Glutamatergic neuron (in vitro differentiated cells): ENCODE data around the gene HPN. TPM values are rescaled to one million over a fixed set of nuclear protein-coding genes. Genes with fewer than 3 reads are reported as not detected.

Experiments used
- DNase-seq: peaks from one replicate; pipeline ENCODE4 v3.0.0; 2022
- H3K27ac Mint-ChIP-seq: one replicate; pipeline ENCODE4 v1.8.0; 2020; ENCODE audit warnings: mild to moderate bottlenecking, mixed read lengths, inconsistent platforms; ENCODE audit not compliant: unreplicated experiment
- H3K27me3 Mint-ChIP-seq: one replicate; pipeline ENCODE4 v1.8.0; 2020; ENCODE audit warnings: mild to moderate bottlenecking, moderate library complexity, mixed read lengths, inconsistent platforms; ENCODE audit not compliant: unreplicated experiment
- H3K36me3 Mint-ChIP-seq: one replicate; pipeline ENCODE4 v1.8.0; 2020; ENCODE audit warnings: mild to moderate bottlenecking, mixed read lengths, inconsistent platforms; ENCODE audit not compliant: unreplicated experiment
- H3K4me1 Mint-ChIP-seq: one replicate; pipeline ENCODE4 v1.8.0; 2020; ENCODE audit warnings: mild to moderate bottlenecking, low read depth, mixed read lengths, inconsistent platforms; ENCODE audit not compliant: unreplicated experiment
- H3K4me3 Mint-ChIP-seq: one replicate; pipeline ENCODE4 v1.8.0; 2020; ENCODE audit warnings: mild to moderate bottlenecking, mixed read lengths, inconsistent platforms; ENCODE audit not compliant: unreplicated experiment
- H3K9me3 Mint-ChIP-seq: one replicate; pipeline ENCODE4 v1.8.0; 2020; ENCODE audit warnings: mild to moderate bottlenecking, moderate library complexity, mixed read lengths, inconsistent platforms; ENCODE audit not compliant: unreplicated experiment
- total RNA-seq: library from RNA; stranded (reverse); fragmentation: NEBNext Ultra II Directional; extraction: Animal tissue kit (Norgen Biotek cat#: 25700); gene quantifications from one replicate; pipeline ENCODE4 v1.2.1, GENCODE V29; 2021; ENCODE audit not compliant: unreplicated experiment
- TF ChIP-seq, protein P1 (sequence below): fragments of 200-600 bp; sonication (generic); IDR thresholded peaks from one replicate; pipeline ENCODE4 v1.5.0; 2021; ENCODE audit not compliant: partially characterized antibody, unreplicated experiment

HPN gene
- total RNA-seq, 1 donor from 2014 or later: 0.29 TPM

DNA sequence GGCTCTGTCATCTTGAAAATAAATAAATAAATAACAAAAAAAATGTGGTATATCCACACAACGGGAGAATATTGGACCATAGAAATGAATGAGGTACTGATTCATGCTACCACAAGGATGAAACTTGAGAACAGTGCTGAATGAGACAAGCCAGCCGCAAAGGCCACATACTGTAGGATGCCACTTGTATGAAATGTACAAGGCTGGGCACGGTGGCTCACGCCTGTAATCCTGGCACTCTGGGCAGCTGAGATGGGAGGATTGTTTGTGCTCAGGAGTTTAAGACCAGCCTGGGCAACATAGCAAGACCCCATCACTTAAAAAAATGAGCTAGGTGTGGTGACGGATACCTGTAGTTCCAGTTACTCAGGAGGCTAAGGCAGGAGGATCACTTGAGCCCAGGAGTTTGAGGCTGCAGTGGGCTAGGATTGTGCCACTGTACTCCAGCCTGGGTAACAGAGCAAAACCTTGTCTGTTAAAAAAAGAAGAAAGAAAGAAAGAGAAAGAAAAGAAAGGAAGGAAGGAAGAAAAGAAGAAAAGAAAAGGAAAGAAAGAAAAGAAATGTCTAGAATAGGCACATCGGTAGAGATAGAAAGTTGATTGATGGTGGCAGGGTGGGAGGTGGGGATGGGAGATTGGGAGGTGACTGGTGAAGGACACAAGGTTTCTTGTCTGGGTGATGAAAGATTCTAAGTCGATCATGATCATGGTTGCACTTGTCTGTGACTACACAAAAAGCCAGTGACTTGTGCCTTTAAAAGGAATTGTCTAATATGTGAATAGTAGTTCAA is 20.3 kb downstream of the HPN start:
- no peak for DNase-seq
- no peak overlapping the region for H3K27ac Mint-ChIP-seq
- no peaks in the 10 kb centered on the region for H3K27me3 Mint-ChIP-seq
- TF ChIP-seq, protein P1, sequence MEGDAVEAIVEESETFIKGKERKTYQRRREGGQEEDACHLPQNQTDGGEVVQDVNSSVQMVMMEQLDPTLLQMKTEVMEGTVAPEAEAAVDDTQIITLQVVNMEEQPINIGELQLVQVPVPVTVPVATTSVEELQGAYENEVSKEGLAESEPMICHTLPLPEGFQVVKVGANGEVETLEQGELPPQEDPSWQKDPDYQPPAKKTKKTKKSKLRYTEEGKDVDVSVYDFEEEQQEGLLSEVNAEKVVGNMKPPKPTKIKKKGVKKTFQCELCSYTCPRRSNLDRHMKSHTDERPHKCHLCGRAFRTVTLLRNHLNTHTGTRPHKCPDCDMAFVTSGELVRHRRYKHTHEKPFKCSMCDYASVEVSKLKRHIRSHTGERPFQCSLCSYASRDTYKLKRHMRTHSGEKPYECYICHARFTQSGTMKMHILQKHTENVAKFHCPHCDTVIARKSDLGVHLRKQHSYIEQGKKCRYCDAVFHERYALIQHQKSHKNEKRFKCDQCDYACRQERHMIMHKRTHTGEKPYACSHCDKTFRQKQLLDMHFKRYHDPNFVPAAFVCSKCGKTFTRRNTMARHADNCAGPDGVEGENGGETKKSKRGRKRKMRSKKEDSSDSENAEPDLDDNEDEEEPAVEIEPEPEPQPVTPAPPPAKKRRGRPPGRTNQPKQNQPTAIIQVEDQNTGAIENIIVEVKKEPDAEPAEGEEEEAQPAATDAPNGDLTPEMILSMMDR: no peak
- peaks cover 6% of the 10 kb centered on the region for H3K4me1 Mint-ChIP-seq
- no peaks in the 10 kb centered on the region for H3K36me3 Mint-ChIP-seq
- H3K4me3 Mint-ChIP-seq: no peak overlapping the region
- peaks cover 1% of the 10 kb centered on the region for H3K9me3 Mint-ChIP-seq

- TF ChIP-seq, protein P1: no peak
- peaks cover 7% of the 10 kb centered on the region for H3K4me1 Mint-ChIP-seq
Observed at GRCh38 chr19:35062942-35063341, 21.4 kb downstream of the HPN start.

GRCh38 chr19:35063940-35064818 is 22.7 kb downstream of the HPN start:
- TF ChIP-seq, protein P1: no peak
- Mint-ChIP-seq H3K9me3 (no peaks in the 10 kb centered on the region), H3K4me1 (peaks cover 10% of the 10 kb centered on the region), H3K36me3 (no peaks in the 10 kb centered on the region), H3K27me3 (no peaks in the 10 kb centered on the region), H3K27ac (no peak overlapping the region), H3K4me3 (no peak overlapping the region)
- no peak for DNase-seq

More at GRCh38 chr19:35062942-35063341, 21.4 kb downstream of the HPN start:
- H3K36me3 Mint-ChIP-seq: no peaks in the 10 kb centered on the region
- H3K4me3 Mint-ChIP-seq: no peak overlapping the region
- H3K27me3 Mint-ChIP-seq: no peaks in the 10 kb centered on the region
- H3K27ac Mint-ChIP-seq: no peak overlapping the region
- DNase-seq: no peak
- H3K9me3 Mint-ChIP-seq: no peaks in the 10 kb centered on the region

- DNase-seq: no peak
- Mint-ChIP-seq H3K27ac (no peak overlapping the region), H3K4me3 (no peak overlapping the region), H3K36me3 (no peaks in the 10 kb centered on the region), H3K27me3 (no peaks in the 10 kb centered on the region), H3K9me3 (no peaks in the 10 kb centered on the region), H3K4me1 (peaks cover 8% of the 10 kb centered on the region)
- TF ChIP-seq, protein P1: no peak
Observed at GRCh38 chr19:35065574-35065973, 24.1 kb downstream of the HPN start.
